Neuronal stem cell (in vitro differentiated cells): Measurements from ENCODE around the gene HIRIP3.

Experiments
- DNase-seq: peaks from one replicate; pipeline ENCODE4 v3.0.0-alpha.2; 2013; ENCODE audit warnings: low spot score
- H2AFZ ChIP-seq: one replicate; pipeline ENCODE4 v1.6.1; 2013; ENCODE audit warnings: mild to moderate bottlenecking, low read length, inconsistent platforms
- H2AK5ac ChIP-seq: 2 replicates; pipeline ENCODE4 v1.6.1; 2013; ENCODE audit warnings: low read depth, mild to moderate bottlenecking, inconsistent platforms, low read length, moderate library complexity, mixed read lengths
- H2BK120ac ChIP-seq: 2 replicates; pipeline ENCODE4 v1.6.1; 2013; ENCODE audit warnings: low read depth, mild to moderate bottlenecking, inconsistent platforms, low read length, moderate library complexity, mixed read lengths
- H2BK12ac ChIP-seq: one replicate; pipeline ENCODE4 v1.6.1; 2013; ENCODE audit warnings: low read length, inconsistent platforms
- H2BK15ac ChIP-seq: 2 replicates; pipeline ENCODE4 v1.6.1; 2013; ENCODE audit warnings: mild to moderate bottlenecking, low read length, inconsistent platforms, mixed read lengths
- H2BK5ac ChIP-seq: one replicate; pipeline ENCODE4 v1.6.1; 2013; ENCODE audit warnings: inconsistent platforms, mild to moderate bottlenecking, low read length, moderate library complexity
- H3K14ac ChIP-seq: one replicate; pipeline ENCODE4 v1.6.1; 2013; ENCODE audit warnings: low read length, inconsistent platforms
- H3K18ac ChIP-seq: 2 replicates; pipeline ENCODE4 v1.6.1; 2013; ENCODE audit warnings: low read length, inconsistent platforms
- H3K23ac ChIP-seq: 2 replicates; pipeline ENCODE4 v1.6.1; 2013; ENCODE audit warnings: low read depth, mild to moderate bottlenecking, mixed read lengths, low read length, inconsistent platforms; ENCODE audit not compliant: poor library complexity
- H3K27ac ChIP-seq: replicated peaks from 3 replicates; pipeline ENCODE4 v1.5.1; 2013; ENCODE audit warnings: low read length, inconsistent platforms
- H3K27me3 ChIP-seq, 3 experiments: 2 replicates each; pipeline ENCODE4 v1.6.1; 2013; ENCODE audit warnings: low read length in 3 of 3, mild to moderate bottlenecking in 2 of 3, inconsistent platforms in 1 of 3, low read depth in 1 of 3, mixed read lengths in 1 of 3, moderate library complexity in 1 of 3; ENCODE audit not compliant: control insufficient read depth in 3 of 3, insufficient read depth in 3 of 3
- H3K36me3 ChIP-seq, 2 donors: replicated peaks in 1 of 2; 2 replicates each; pipeline ENCODE4 v1.6.1; 2013; ENCODE audit warnings: low read length in 2 of 2; ENCODE audit not compliant: control insufficient read depth in 2 of 2, insufficient read depth in 2 of 2
- H3K4ac ChIP-seq: 2 replicates; pipeline ENCODE4 v1.6.1; 2013; ENCODE audit warnings: inconsistent platforms, mild to moderate bottlenecking, low read length, moderate library complexity
- H3K4me1 ChIP-seq, 2 donors: 1 replicate in 1 of 2; 2 replicates in 1 of 2; pipeline ENCODE4 v1.6.1; 2013; ENCODE audit warnings: low read length in 2 of 2, low read depth in 1 of 2; ENCODE audit not compliant: control insufficient read depth in 2 of 2, insufficient read depth in 1 of 2
- H3K4me2 ChIP-seq: one replicate; pipeline ENCODE4 v1.6.1; 2013; ENCODE audit warnings: mild to moderate bottlenecking, low read length, inconsistent platforms; ENCODE audit not compliant: insufficient read depth, poor library complexity, severe bottlenecking
- H3K4me3 ChIP-seq, 2 donors: 2 replicates each; pipeline ENCODE4 v1.5.1; 2013; ENCODE audit warnings: low read length in 2 of 2, mild to moderate bottlenecking in 2 of 2, inconsistent platforms in 1 of 2, moderate library complexity in 1 of 2
- H3K79me1 ChIP-seq: one replicate; pipeline ENCODE4 v1.6.1; 2013; ENCODE audit warnings: low read depth, mild to moderate bottlenecking, inconsistent platforms, low read length, moderate library complexity
- H3K9ac ChIP-seq: one replicate; pipeline ENCODE4 v1.6.1; 2013; ENCODE audit warnings: mild to moderate bottlenecking, low read depth, low read length, inconsistent platforms; ENCODE audit not compliant: poor library complexity
- H3K9me3 ChIP-seq, 2 donors: replicated peaks in 1 of 2; 2 replicates each; pipeline versions ENCODE3 to v1.6.1; 2013; ENCODE audit warnings: low read length in 2 of 2, mild to moderate bottlenecking in 2 of 2, inconsistent platforms in 1 of 2, low read depth in 1 of 2, mixed read lengths in 1 of 2, moderate library complexity in 1 of 2; ENCODE audit not compliant: control insufficient read depth in 2 of 2, insufficient read depth in 1 of 2
- H4K8ac ChIP-seq: one replicate; pipeline ENCODE4 v1.6.1; 2013; ENCODE audit warnings: low read depth, mild to moderate bottlenecking, inconsistent platforms, low read length, moderate library complexity
- H4K91ac ChIP-seq: one replicate; pipeline ENCODE4 v1.6.1; 2013; ENCODE audit warnings: low read length, low read depth, mild to moderate bottlenecking, inconsistent platforms; ENCODE audit not compliant: poor library complexity
- WGBS, 2 donors: extraction: QIAGEN DNeasy Blood & Tissue Kit; methylation state at CpG; one replicate each; pipeline ENCODE4 v1.1.7; 2013; ENCODE audit warnings: missing lambda C conversion rate in 2 of 2, mixed read lengths in 1 of 2; ENCODE audit not compliant: insufficient read length in 2 of 2, insufficient replicate concordance in 1 of 2; ENCODE audit errors: extremely low coverage in 2 of 2; 5-methylcytosine and 5-hydroxymethylcytosine counted together

The HIRIP3 gene

DNA sequence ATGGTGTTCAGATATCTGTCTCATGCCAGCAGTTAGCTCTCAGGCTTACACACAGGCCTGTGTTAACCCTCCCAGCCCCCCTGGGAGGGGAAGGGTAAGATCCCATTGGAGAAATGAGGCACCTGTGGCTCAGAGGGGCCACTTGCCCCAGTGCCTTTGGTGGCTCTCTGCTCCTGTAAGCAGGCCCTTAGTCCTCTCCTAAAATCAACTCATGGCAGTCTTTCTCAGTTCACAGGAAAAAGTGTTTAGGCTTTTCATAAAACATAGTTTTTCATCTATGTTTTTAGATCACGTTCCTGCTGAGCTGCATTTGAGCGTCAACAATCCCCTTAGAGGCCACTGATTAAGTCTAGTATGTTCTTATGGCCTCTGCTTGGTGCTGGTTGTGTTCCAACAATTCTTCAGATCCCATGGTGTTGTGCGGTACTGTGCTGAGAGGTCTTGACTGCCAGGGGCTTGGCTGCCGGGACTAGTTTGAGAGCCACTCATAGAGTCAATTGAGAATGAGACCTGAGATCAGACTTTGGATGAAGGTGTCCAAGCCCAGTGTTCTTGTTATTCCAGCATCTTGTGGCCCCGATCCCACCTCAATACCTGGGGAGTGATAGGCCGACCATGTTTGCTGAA lies 11.2 kb downstream of the HIRIP3 start:
- no peak overlapping the region for H3K4ac ChIP-seq
- H3K9ac ChIP-seq = no peak overlapping the region
- WGBS, 2 donors = no CpG with 5 or more reads among the region's 6 CpGs
- H3K9me3 ChIP-seq = no peaks in the 10 kb centered on the region
- no peak overlapping the region for H2BK12ac ChIP-seq
- H2AFZ ChIP-seq = no peak overlapping the region
- no peak overlapping the region for H3K4me3 ChIP-seq
- H3K18ac ChIP-seq = no peak overlapping the region
- no peak overlapping the region for H2BK15ac ChIP-seq
- peaks cover 2% of the 10 kb centered on the region for H3K79me1 ChIP-seq
- no peak overlapping the region for H2BK120ac ChIP-seq
- no peak overlapping the region for H2AK5ac ChIP-seq
- H3K23ac ChIP-seq = no peak overlapping the region
- H3K36me3 ChIP-seq = peaks cover 73 to 100% of the 10 kb centered on the region in 2 donors
- H3K4me2 ChIP-seq = no peak overlapping the region
- H4K8ac ChIP-seq = no peak overlapping the region
- H3K27me3 ChIP-seq = no peaks in the 10 kb centered on the region
- no peak for DNase-seq
- no peak overlapping the region for H4K91ac ChIP-seq
- H3K27ac ChIP-seq = no peak overlapping the region
- no peak overlapping the region for H2BK5ac ChIP-seq
- H3K4me1 ChIP-seq = no peaks in the 10 kb centered on the region
- H3K14ac ChIP-seq = no peak overlapping the region

DNA sequence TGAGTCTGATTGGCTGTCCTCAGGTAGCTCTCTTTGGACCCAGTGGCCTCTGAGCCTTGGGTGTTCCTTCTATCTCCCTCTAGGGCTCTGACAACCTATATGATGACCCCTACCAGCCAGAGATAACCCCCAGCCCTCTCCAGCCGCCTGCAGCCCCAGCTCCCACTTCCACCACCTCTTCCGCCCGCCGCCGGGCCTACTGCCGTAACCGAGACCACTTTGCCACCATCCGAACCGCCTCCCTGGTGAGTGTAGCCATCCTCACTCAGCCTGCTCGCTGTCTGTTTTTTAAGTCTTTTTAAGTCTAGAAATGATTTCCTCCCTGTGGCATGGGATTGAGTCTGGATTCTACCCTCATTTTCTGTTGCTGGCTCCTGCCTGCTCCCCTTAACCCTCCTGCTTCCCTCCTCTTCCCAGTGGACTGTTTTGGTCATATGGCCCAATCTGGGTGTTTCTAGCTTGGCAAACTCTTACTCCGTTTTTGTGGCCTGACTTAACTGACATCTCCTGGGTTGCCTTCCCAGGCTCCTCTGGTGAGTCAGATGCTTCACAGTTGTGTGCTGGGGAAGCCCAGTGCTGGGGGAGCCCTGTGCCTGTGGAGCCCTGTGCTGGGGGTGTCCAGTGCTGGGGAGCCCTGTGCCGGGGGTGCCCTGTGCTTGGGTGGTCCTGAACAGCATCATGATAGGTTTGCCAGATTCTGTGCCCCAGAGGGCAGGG lies 11.8 kb downstream of the HIRIP3 start:
- Histone ChIP-seq H2BK12ac (no peak overlapping the region), H3K4me2 (no peak overlapping the region), H3K27ac (no peak overlapping the region), H2BK5ac (no peak overlapping the region), H3K27me3 (no peaks in the 10 kb centered on the region), H2AFZ (no peak overlapping the region), H2AK5ac (no peak overlapping the region), H2BK120ac (no peak overlapping the region), H3K23ac (no peak overlapping the region), H4K91ac (no peak overlapping the region), H4K8ac (no peak overlapping the region), H3K4me1 (no peaks in the 10 kb centered on the region), H3K36me3 (peaks cover 75 to 100% of the 10 kb centered on the region in 2 donors), H3K4me3 (no peak overlapping the region), H3K9ac (no peak overlapping the region), H3K9me3 (no peaks in the 10 kb centered on the region), H2BK15ac (no peak overlapping the region), H3K79me1 (peaks cover 2% of the 10 kb centered on the region), H3K4ac (no peak overlapping the region), H3K18ac (no peak overlapping the region), H3K14ac (no peak overlapping the region)
- WGBS, 2 donors = no CpG with 5 or more reads among the region's 12 CpGs
- DNase-seq = no peak

GRCh38 chr16:29982560-29983419 lies 12.6 kb downstream of the HIRIP3 start:
- H3K9ac ChIP-seq = no peak overlapping the region
- DNase-seq = no peak
- no peak overlapping the region for H3K4me2 ChIP-seq
- no peak overlapping the region for H3K4ac ChIP-seq
- no peak overlapping the region for H4K91ac ChIP-seq
- no peak overlapping the region for H2BK5ac ChIP-seq
- no peaks in the 10 kb centered on the region for H3K4me1 ChIP-seq
- no peak overlapping the region for H2BK12ac ChIP-seq
- peaks cover 79 to 100% of the 10 kb centered on the region in 2 donors for H3K36me3 ChIP-seq
- H2AFZ ChIP-seq = no peak overlapping the region
- no peaks in the 10 kb centered on the region for H3K9me3 ChIP-seq
- no peak overlapping the region for H3K23ac ChIP-seq
- no peak overlapping the region for H2BK15ac ChIP-seq
- no peak overlapping the region for H3K18ac ChIP-seq
- H4K8ac ChIP-seq = no peak overlapping the region
- H2AK5ac ChIP-seq = no peak overlapping the region
- no peak overlapping the region for H3K14ac ChIP-seq
- H3K79me1 ChIP-seq = peaks cover 5% of the 10 kb centered on the region
- H3K27me3 ChIP-seq = no peaks in the 10 kb centered on the region
- no peak overlapping the region for H3K4me3 ChIP-seq
- no CpG with 5 or more reads among the region's 24 CpGs for WGBS, 2 donors
- H3K27ac ChIP-seq = no peak overlapping the region
- no peak overlapping the region for H2BK120ac ChIP-seq
